Fibroblast of skin of right quadriceps (primary cell): Measurements from ENCODE around the gene RERG.

Source experiments
- DNase-seq: peaks from one replicate; pipeline ENCODE4 v3.0.0-alpha.2; 2013

Gene RERG

GRCh38 chr12:15183821-15184220 lies 37.4 kb downstream of the RERG start:
- no peak for DNase-seq

- DNase-seq = no peak
These were observed 40.1 kb downstream of the RERG start for GRCh38 chr12:15181017-15181683.

GRCh38 chr12:15180325-15180724 lies 40.9 kb downstream of the RERG start:
- no peak for DNase-seq

- no peak for DNase-seq
These were observed 41.5 kb downstream of the RERG start for GRCh38 chr12:15179672-15180071.

GRCh38 chr12:15173142-15173541 lies 48.1 kb downstream of the RERG start:
- no peak for DNase-seq

- no peak for DNase-seq
These were observed 49.0 kb downstream of the RERG start for GRCh38 chr12:15172060-15172822.

GRCh38 chr12:15171012-15171655 lies 50.1 kb downstream of the RERG start:
- no peak for DNase-seq

- no peak for DNase-seq
These were observed 53.1 kb downstream of the RERG start for GRCh38 chr12:15168026-15168678.

- DNase-seq = peak; percentile 31
These were observed 56.1 kb downstream of the RERG start for GRCh38 chr12:15165012-15165659.

- peak; percentile 15 for DNase-seq
These were observed 57.9 kb downstream of the RERG start for GRCh38 chr12:15163030-15163976.

GRCh38 chr12:15158083-15158482 lies 63.1 kb downstream of the RERG start:
- no peak for DNase-seq

- no peak for DNase-seq
These were observed 63.9 kb downstream of the RERG start for GRCh38 chr12:15157269-15157671.

- no peak for DNase-seq
These were observed 65.9 kb downstream of the RERG start for GRCh38 chr12:15155271-15155670.

GRCh38 chr12:15154103-15154502 lies 67.1 kb downstream of the RERG start:
- no peak for DNase-seq

GRCh38 chr12:15152868-15153267 lies 68.3 kb downstream of the RERG start:
- DNase-seq = peak; percentile 83

GRCh38 chr12:15152456-15152855 lies 68.8 kb downstream of the RERG start:
- no peak for DNase-seq

- peak; percentile 17 for DNase-seq
These were observed 69.8 kb downstream of the RERG start for GRCh38 chr12:15151161-15152091.

GRCh38 chr12:15146585-15146984 lies 74.6 kb downstream of the RERG start:
- no peak for DNase-seq

GRCh38 chr12:15143467-15143866 lies 77.8 kb downstream of the RERG start:
- DNase-seq = no peak

GRCh38 chr12:15142711-15143110 lies 78.5 kb downstream of the RERG start:
- no peak for DNase-seq

GRCh38 chr12:15131431-15131830 lies 89.8 kb downstream of the RERG start:
- DNase-seq = peak; percentile 51
